HG03139 (cell line): Measurements from ENCODE around the gene BCAS3.
"Not testable (repeated sequence)": the region's sequence is repeated elsewhere in the genome, so short reads cannot be mapped to it uniquely, and the experiment has no call there.

Source experiments
- ATAC-seq: cut with Tn5 transposase; IDR thresholded peaks from one replicate; pipeline ENCODE4 v1.9.1; 2021; ENCODE audit not compliant: unreplicated experiment

The BCAS3 gene

GRCh38 chr17:61427567-61427966 is 749.9 kb downstream of the BCAS3 start:
- ATAC-seq, result no peak

GRCh38 chr17:61429274-61429673 is 751.6 kb downstream of the BCAS3 start:
- ATAC-seq, result no peak

- not testable (repeated sequence) for ATAC-seq
Observed at GRCh38 chr17:61429831-61430230, 752.2 kb downstream of the BCAS3 start.

GRCh38 chr17:61431594-61432311 is 754.1 kb downstream of the BCAS3 start:
- ATAC-seq, result no peak

GRCh38 chr17:61436273-61436672 is 758.6 kb downstream of the BCAS3 start:
- no peak for ATAC-seq

GRCh38 chr17:61436995-61437704 is 759.5 kb downstream of the BCAS3 start:
- no peak for ATAC-seq

GRCh38 chr17:61440697-61441096 is 763.0 kb downstream of the BCAS3 start:
- ATAC-seq, result no peak

GRCh38 chr17:61441507-61441906 is 763.9 kb downstream of the BCAS3 start:
- ATAC-seq, result not testable (repeated sequence)

- no peak for ATAC-seq
Observed at GRCh38 chr17:61442136-61442775, 764.6 kb downstream of the BCAS3 start.
